ENCODE results near the gene SUN2. TPM values are rescaled to one million over a fixed set of nuclear protein-coding genes. Genes with fewer than 3 reads are reported as not detected.

The SUN2 gene
- total and polyA plus RNA-seq, 9 donors = 21.2 to 311 (median 181) TPM

DNA sequence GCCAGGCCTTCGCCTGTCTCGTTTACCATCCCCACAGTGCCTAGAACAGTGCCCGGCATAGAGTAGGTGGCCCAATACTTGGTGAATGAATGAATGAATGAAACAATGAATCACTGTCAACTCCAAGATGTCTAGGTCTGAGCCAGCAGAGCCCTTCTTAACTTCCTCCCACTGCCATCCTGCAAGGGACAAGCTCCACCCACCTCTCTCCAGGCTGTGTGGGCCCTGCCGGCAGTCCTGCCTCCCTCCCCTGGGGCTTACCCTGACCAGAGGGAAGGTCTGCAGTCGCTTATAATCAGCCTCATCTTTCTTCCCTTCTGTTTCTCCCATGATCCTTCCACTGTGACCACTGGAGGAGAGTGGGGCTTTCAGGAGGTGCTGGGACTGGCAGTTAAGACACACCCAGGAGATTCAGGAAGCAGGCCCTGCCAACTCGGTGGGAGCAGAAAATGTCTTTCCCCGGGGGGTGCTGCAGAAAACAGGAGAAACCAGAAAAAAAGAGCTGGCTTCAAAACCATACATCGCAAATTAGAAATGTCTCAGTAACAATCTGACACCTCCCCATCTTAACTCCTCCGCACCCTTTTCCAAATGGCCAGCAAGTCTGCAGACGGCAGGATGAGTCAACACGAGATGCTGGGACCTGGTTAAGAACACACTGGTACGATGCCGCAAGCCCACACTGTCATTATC lies 26.8 kb upstream of the SUN2 start:
- intact Hi-C loops (cut with DNase I) = loop anchor here in 1 of 4 donors (10.0 kb wide), 1 partner anchor 342 kb away; no protein-coding TSS in a partner anchor
- Histone ChIP-seq H3K9me3 (no peaks in the 10 kb centered on the region), H3K27ac (no peak overlapping the region), H3K27me3 (no peaks in the 10 kb centered on the region), H3K4me3 (no peak overlapping the region), H3K36me3 (no peaks in the 10 kb centered on the region), H3K4me1 (ENCODE audit: insufficient read depth) (peaks cover 13% of the 10 kb centered on the region)
- WGBS, 3 donors = 48 to 58% (median 49%) methylated on average over 13 of the region's 13 CpGs
- no peak for DNase-seq
- no peak for TF ChIP-seq EP300 (IDR thresholded peaks at IDR 0.05)
- TF ChIP-seq POLR2A (IDR thresholded peaks at IDR 0.05) = no peak
- TF ChIP-seq, protein P1, sequence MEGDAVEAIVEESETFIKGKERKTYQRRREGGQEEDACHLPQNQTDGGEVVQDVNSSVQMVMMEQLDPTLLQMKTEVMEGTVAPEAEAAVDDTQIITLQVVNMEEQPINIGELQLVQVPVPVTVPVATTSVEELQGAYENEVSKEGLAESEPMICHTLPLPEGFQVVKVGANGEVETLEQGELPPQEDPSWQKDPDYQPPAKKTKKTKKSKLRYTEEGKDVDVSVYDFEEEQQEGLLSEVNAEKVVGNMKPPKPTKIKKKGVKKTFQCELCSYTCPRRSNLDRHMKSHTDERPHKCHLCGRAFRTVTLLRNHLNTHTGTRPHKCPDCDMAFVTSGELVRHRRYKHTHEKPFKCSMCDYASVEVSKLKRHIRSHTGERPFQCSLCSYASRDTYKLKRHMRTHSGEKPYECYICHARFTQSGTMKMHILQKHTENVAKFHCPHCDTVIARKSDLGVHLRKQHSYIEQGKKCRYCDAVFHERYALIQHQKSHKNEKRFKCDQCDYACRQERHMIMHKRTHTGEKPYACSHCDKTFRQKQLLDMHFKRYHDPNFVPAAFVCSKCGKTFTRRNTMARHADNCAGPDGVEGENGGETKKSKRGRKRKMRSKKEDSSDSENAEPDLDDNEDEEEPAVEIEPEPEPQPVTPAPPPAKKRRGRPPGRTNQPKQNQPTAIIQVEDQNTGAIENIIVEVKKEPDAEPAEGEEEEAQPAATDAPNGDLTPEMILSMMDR (IDR thresholded peaks at IDR 0.05) = no peak

DNA sequence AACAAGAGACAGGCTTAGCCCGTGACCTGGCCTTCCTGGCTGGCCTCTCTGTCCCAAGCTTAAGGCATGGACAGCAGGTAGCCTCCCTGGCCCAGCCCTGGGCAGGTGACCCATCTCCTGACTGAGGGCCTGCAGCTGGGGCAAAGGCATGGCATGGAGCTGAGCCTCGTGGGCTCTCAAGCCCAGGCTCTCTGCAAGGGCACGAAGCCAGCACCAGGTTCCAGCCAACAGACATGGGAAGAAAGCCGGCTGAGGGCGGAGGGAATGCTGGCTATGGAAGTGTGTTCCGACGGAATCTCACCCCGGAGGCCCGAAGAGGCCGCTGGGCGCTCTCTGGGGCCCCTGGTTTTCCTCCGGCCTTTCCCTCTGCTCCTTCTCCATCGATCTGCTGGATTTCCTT lies 25.2 kb upstream of the SUN2 start:
- DNase-seq = no peak
- Histone ChIP-seq H3K4me1 (ENCODE audit: insufficient read depth) (peaks cover 5% of the 10 kb centered on the region), H3K27me3 (no peaks in the 10 kb centered on the region), H3K9me3 (no peaks in the 10 kb centered on the region), H3K36me3 (no peaks in the 10 kb centered on the region), H3K27ac (no peak overlapping the region), H3K4me3 (no peak overlapping the region)
- intact Hi-C loops (cut with DNase I) = loop anchor here in 1 of 4 donors (10.0 kb wide), 1 partner anchor 344 kb away; no protein-coding TSS in a partner anchor
- TF ChIP-seq, protein P1 (IDR thresholded peaks at IDR 0.05) = no peak
- TF ChIP-seq EP300 (IDR thresholded peaks at IDR 0.05) (no peak), POLR2A (IDR thresholded peaks at IDR 0.05) (no peak)
- 84 to 85% (median 85%) methylated on average over 13 of the region's 13 CpGs for WGBS, 3 donors

DNA sequence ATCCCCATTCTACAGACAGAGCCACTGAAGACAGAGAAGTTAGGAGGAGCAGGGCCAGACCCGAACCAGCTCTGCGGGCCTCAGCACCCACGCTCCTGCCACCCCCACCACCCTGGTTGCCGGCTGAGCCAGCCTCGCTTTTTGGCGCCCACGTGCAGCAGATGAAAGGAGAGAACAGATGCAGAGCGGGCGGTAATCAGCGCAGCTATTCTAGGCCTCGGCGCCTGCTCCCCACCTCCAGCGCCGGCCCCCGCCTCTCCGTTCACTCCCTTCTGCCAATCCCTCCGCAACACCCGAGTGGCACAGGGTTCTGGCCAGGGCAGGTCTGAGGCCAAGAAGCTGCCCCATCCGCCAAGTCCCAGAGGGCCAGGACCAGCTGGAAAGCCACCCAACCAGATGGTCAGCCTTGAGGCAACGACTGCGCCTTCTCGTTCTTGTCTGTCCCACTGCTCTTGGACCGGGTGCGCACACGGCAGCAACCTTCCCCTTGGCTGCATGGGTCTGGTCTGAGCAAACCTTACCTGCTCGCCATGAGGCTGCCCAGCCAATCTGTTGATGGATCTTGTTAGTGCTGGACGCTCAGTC lies 21.4 kb upstream of the SUN2 start:
- no peaks in the 10 kb centered on the region for H3K4me1 ChIP-seq (ENCODE audit: insufficient read depth)
- no peaks in the 10 kb centered on the region for H3K9me3 ChIP-seq
- TF ChIP-seq EP300 (IDR thresholded peaks at IDR 0.05) = no peak
- TF ChIP-seq POLR2A (IDR thresholded peaks at IDR 0.05) = no peak
- TF ChIP-seq, protein P1 (IDR thresholded peaks at IDR 0.05) = no peak
- no peaks in the 10 kb centered on the region for H3K36me3 ChIP-seq
- H3K27ac ChIP-seq = no peak overlapping the region
- DNase-seq = no peak
- 87 to 91% (median 90%) methylated on average over 27 of the region's 27 CpGs for WGBS, 3 donors
- H3K4me3 ChIP-seq = no peak overlapping the region
- intact Hi-C loops (cut with DNase I) = loop anchor here in 3 of 4 donors (10.0 kb wide), 3 partner anchors 68 to 338 kb away; partner anchors contain the start of gene NPTXR (in 1 of the 3)
- no peaks in the 10 kb centered on the region for H3K27me3 ChIP-seq

- Histone ChIP-seq H3K27ac (no peak overlapping the region), H3K4me1 (ENCODE audit: insufficient read depth) (no peaks in the 10 kb centered on the region), H3K9me3 (no peaks in the 10 kb centered on the region), H3K36me3 (no peaks in the 10 kb centered on the region), H3K4me3 (no peak overlapping the region), H3K27me3 (no peaks in the 10 kb centered on the region)
- 50 to 60% (median 52%) methylated on average over 6 of the region's 6 CpGs for WGBS, 3 donors
- intact Hi-C loops (cut with DNase I) = loop anchor here in 3 of 4 donors (10.0 kb wide), 3 partner anchors 69 to 339 kb away; partner anchors contain the start of gene NPTXR (in 1 of the 3)
- TF ChIP-seq POLR2A (IDR thresholded peaks at IDR 0.05) (no peak), EP300 (IDR thresholded peaks at IDR 0.05) (no peak)
- TF ChIP-seq, protein P1 (IDR thresholded peaks at IDR 0.05) = no peak
- no peak for DNase-seq
Measured at GRCh38 chr22:38776086-38776485, 20.3 kb upstream of the SUN2 start.
